Activated B cell treated with CpG ODN at 0.5 μM for 24 hours (primary cell): Measurements from ENCODE around the gene BCAS1. TPM values are rescaled to one million over a fixed set of nuclear protein-coding genes. Genes with fewer than 3 reads are reported as not detected.

Experiments used
- ATAC-seq: fragments of 200-7000 bp; cut with Tn5 transposase; one replicate; pipeline ENCODE4 v1.10.0; 2021; ENCODE audit warnings: low read depth, mild to moderate bottlenecking, moderate library complexity
- CTCF ChIA-PET: fragments of 350-600 bp; sonication (Branson Sonifier 250); formaldehyde crosslinking; loops from one replicate; lab custom pipeline; 2021; ENCODE audit warnings: antibody characterized with exemption; lab: Charles Lee
- POLR2A ChIA-PET: fragments of 350-600 bp; sonication (Branson Sonifier 250); formaldehyde crosslinking; loops from one replicate; lab custom pipeline; 2021; ENCODE audit warnings: antibody characterized with exemption; lab: Charles Lee
- DNase-seq: peaks from one replicate; pipeline ENCODE4 v3.0.0; 2022
- H3K27ac Mint-ChIP-seq: one replicate; pipeline ENCODE4 v1.8.0; 2020; ENCODE audit warnings: mixed read lengths
- H3K27me3 Mint-ChIP-seq: one replicate; pipeline ENCODE4 v1.8.0; 2021; ENCODE audit warnings: mixed read lengths
- H3K36me3 Mint-ChIP-seq: one replicate; pipeline ENCODE4 v1.8.0; 2021; ENCODE audit warnings: low read depth, mixed read lengths
- H3K4me1 Mint-ChIP-seq: one replicate; pipeline ENCODE4 v1.8.0; 2021; ENCODE audit warnings: mixed read lengths
- H3K4me3 Mint-ChIP-seq: one replicate; pipeline ENCODE4 v1.8.0; 2020; ENCODE audit warnings: mild to moderate bottlenecking, mixed read lengths
- H3K9me3 Mint-ChIP-seq: one replicate; pipeline ENCODE4 v1.8.0; 2020; ENCODE audit warnings: mixed read lengths
- CTCF ChIP-seq: fragments of 200-600 bp; IDR thresholded peaks from one replicate; pipeline ENCODE4 v1.8.0; 2022; ENCODE audit warnings: antibody characterized with exemption, mild to moderate bottlenecking
- intact Hi-C: fragments of 100-400 bp; cut with micrococcal nuclease; formaldehyde crosslinking; loops from one replicate; pipeline ENCODE4 v1.15.1; 2024
- total RNA-seq: library from RNA; stranded (reverse); gene quantifications from 2 replicates; pipeline ENCODE4 v1.2.3, GENCODE V29; 2022

BCAS1 gene
- total RNA-seq, 1 donor from 2014 or later: 1.7 TPM

- intact Hi-C loops: no loop called here
Measured at GRCh38 chr20:53896647-53897046, 173.7 kb downstream of the BCAS1 start.

GRCh38 chr20:53896041-53896440, 174.4 kb downstream of the BCAS1 start:
- Mint-ChIP-seq H3K4me3 (no peak overlapping the region), H3K9me3 (no peaks in the 10 kb centered on the region), H3K27ac (peak overlapping the region; percentile 3), H3K27me3 (no peaks in the 10 kb centered on the region), H3K36me3 (no peaks in the 10 kb centered on the region), H3K4me1 (peaks cover 68% of the 10 kb centered on the region)
- DNase-seq: no peak
- intact Hi-C loops: no loop called here
- no peak for TF ChIP-seq CTCF
- POLR2A ChIA-PET: no interaction called here
- CTCF ChIA-PET: no interaction called here
- ATAC-seq: no peak

More at GRCh38 chr20:53896647-53897046, 173.7 kb downstream of the BCAS1 start:
- DNase-seq: no peak
- Mint-ChIP-seq H3K9me3 (no peaks in the 10 kb centered on the region), H3K27ac (no peak overlapping the region), H3K36me3 (no peaks in the 10 kb centered on the region), H3K4me3 (no peak overlapping the region), H3K27me3 (no peaks in the 10 kb centered on the region), H3K4me1 (peaks cover 65% of the 10 kb centered on the region)
- ATAC-seq: no peak
- TF ChIP-seq CTCF: no peak
- CTCF ChIA-PET: no interaction called here
- POLR2A ChIA-PET: no interaction called here

- H3K4me1 Mint-ChIP-seq: peaks cover 64% of the 10 kb centered on the region
- no peaks in the 10 kb centered on the region for H3K36me3 Mint-ChIP-seq
- intact Hi-C loops: no loop called here
Measured at GRCh38 chr20:53895385-53895755, 175.0 kb downstream of the BCAS1 start.

GRCh38 chr20:53894707-53895384, 175.5 kb downstream of the BCAS1 start:
- Mint-ChIP-seq H3K9me3 (no peaks in the 10 kb centered on the region), H3K36me3 (no peaks in the 10 kb centered on the region), H3K27ac (peak overlapping the region; percentile 66), H3K4me3 (peak overlapping the region; percentile 52), H3K4me1 (peaks cover 59% of the 10 kb centered on the region), H3K27me3 (no peaks in the 10 kb centered on the region)
- ChIA-PET POLR2A (interaction anchor here (0.6 to 1.7 kb wide), 16 partner anchors 11 to 312 kb away, joined by 3 to 14 read pairs (median 5); no protein-coding TSS in a partner anchor), CTCF (interaction anchor here (1.2 to 1.6 kb wide), 2 partner anchors 21 to 25 kb away, joined by 3 read pairs; no protein-coding TSS in a partner anchor)
- intact Hi-C loops: no loop called here
- TF ChIP-seq CTCF: no peak
- DNase-seq: no peak
- no peak for ATAC-seq

More at GRCh38 chr20:53895385-53895755, 175.0 kb downstream of the BCAS1 start:
- no peak for ATAC-seq
- CTCF ChIA-PET: no interaction called here
- Mint-ChIP-seq H3K27ac (no peak overlapping the region), H3K27me3 (no peaks in the 10 kb centered on the region), H3K4me3 (no peak overlapping the region), H3K9me3 (no peaks in the 10 kb centered on the region)
- POLR2A ChIA-PET: interaction anchor here (0.6 to 1.5 kb wide), 5 partner anchors 10 to 311 kb away, joined by 3 to 6 read pairs (median 4); no protein-coding TSS in a partner anchor
- DNase-seq: no peak
- no peak for TF ChIP-seq CTCF

Other genes with a start within 250 kb of the BCAS1 start
- not detected in 2 replicates for gene CYP24A1, start 103.4 kb upstream of the BCAS1 start, total RNA-seq
- gene PFDN4, start 137.5 kb upstream of the BCAS1 start, total RNA-seq: 16.5 and 22.1 TPM in 2 replicates